NB4 (cell line): ENCODE measurements around the gene MAU2.

ENCODE experiments used
- DNase-seq: peaks from one replicate; pipeline ENCODE4 v3.0.0; 2010; ENCODE audit warnings: low read depth
- H3K4me3 ChIP-seq: one replicate; pipeline ENCODE4 v1.5.1; 2011; ENCODE audit warnings: mild to moderate bottlenecking, low read depth, low read length, moderate library complexity
- MYC ChIP-seq: IDR thresholded peaks from 2 replicates; pipeline ENCODE4 v1.6.1; 2011; ENCODE audit warnings: low read depth, low read length
- POLR2A ChIP-seq: IDR thresholded peaks from 2 replicates; pipeline ENCODE4 v1.6.1; 2011; ENCODE audit warnings: mild to moderate bottlenecking; ENCODE audit not compliant: insufficient read length; ENCODE audit errors: extremely low read depth
- TF ChIP-seq, protein P1 (sequence below): IDR thresholded peaks from one replicate; pipeline ENCODE4 v1.5.1; 2012; ENCODE audit warnings: low read depth, low read length
- TF ChIP-seq, protein P2 (sequence below): IDR thresholded peaks from 2 replicates; pipeline ENCODE4 v1.6.1; 2011; ENCODE audit warnings: low read depth, low read length

Gene MAU2

DNA sequence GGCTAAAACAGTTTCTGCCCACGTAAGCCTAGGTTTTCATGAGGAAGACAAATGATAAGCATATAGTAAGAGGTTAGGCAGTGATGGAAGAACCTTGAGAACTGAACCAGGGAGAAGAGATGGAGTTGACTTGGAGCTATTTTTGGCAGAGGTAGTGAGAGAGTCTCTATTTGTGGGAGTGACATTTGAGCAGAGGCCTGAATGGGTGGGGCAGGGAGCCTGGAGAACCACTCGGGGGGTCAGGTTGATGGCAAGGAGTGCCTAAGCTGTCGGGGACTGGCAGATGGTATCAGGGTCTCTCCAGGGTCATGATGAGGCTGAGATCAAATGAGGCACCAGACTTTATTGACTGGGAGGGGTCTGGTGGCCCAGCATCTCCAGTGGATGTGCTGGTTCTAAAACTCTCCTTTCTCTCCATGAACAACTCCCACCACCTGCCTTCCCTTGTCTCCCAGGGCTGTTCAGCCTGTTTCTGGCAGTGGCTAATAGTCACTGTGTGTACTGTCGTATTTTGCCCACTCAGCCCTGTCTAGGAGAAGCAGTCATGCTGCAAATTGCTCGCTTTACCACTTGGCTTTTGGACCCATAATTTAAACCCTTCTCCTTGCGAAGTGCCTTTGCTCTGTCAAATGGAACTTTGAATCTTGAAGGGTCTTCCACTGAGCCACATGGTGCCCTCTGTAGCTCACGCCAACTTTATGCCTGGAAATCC lies 3.6 kb downstream of the MAU2 start:
- TF ChIP-seq, protein P1, sequence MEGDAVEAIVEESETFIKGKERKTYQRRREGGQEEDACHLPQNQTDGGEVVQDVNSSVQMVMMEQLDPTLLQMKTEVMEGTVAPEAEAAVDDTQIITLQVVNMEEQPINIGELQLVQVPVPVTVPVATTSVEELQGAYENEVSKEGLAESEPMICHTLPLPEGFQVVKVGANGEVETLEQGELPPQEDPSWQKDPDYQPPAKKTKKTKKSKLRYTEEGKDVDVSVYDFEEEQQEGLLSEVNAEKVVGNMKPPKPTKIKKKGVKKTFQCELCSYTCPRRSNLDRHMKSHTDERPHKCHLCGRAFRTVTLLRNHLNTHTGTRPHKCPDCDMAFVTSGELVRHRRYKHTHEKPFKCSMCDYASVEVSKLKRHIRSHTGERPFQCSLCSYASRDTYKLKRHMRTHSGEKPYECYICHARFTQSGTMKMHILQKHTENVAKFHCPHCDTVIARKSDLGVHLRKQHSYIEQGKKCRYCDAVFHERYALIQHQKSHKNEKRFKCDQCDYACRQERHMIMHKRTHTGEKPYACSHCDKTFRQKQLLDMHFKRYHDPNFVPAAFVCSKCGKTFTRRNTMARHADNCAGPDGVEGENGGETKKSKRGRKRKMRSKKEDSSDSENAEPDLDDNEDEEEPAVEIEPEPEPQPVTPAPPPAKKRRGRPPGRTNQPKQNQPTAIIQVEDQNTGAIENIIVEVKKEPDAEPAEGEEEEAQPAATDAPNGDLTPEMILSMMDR, result no peak
- TF ChIP-seq, protein P2, sequence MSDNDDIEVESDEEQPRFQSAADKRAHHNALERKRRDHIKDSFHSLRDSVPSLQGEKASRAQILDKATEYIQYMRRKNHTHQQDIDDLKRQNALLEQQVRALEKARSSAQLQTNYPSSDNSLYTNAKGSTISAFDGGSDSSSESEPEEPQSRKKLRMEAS, result no peak
- no peak for TF ChIP-seq POLR2A
- TF ChIP-seq MYC, result no peak
- no peak overlapping the region for H3K4me3 ChIP-seq
- no peak for DNase-seq

DNA sequence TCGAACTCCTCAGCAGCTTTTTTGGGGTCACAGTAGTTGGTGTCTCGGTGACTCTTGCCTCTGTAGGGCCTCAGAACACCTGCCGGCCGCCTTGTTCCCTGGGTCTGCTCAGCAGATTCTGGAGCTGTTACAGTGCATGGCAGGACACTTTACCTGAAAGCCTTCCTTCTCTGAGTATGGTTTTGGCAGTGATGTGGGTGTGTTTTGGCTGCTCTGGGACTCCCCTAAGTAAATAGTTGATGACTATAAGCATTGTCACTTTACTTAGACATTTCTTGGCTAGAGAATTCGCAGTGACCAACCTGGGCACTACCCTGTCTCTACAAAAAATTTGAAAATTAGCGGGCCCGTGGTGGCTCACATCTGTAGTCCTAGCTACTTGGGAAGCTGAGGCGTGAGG lies 7.0 kb downstream of the MAU2 start:
- H3K4me3 ChIP-seq, result no peak overlapping the region
- DNase-seq, result no peak
- TF ChIP-seq, protein P2, result no peak
- TF ChIP-seq MYC, result no peak
- TF ChIP-seq, protein P1, result no peak
- TF ChIP-seq POLR2A, result no peak

DNA sequence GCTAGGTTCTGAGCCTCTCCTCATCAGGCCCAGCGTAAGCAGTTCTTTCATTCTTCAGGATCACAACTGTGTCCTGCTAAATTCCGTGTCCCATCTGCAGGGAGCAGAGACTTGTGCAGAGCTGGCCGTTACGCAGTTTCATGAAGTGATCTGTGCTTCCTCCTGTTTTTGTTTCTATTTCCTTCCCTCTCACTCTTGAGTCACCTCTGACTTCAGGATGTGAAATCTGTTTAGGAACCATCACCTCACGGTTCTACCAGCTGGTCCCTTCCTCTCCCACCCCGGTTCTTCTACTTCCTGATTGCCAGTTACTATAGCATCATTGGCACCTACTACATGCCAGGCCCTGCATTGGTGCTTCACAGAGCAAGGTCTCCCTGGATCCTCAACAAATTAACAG lies 8.5 kb downstream of the MAU2 start:
- H3K4me3 ChIP-seq, result no peak overlapping the region
- TF ChIP-seq, protein P1, result no peak
- TF ChIP-seq, protein P2, result no peak
- TF ChIP-seq MYC (no peak), POLR2A (no peak)
- no peak for DNase-seq

DNA sequence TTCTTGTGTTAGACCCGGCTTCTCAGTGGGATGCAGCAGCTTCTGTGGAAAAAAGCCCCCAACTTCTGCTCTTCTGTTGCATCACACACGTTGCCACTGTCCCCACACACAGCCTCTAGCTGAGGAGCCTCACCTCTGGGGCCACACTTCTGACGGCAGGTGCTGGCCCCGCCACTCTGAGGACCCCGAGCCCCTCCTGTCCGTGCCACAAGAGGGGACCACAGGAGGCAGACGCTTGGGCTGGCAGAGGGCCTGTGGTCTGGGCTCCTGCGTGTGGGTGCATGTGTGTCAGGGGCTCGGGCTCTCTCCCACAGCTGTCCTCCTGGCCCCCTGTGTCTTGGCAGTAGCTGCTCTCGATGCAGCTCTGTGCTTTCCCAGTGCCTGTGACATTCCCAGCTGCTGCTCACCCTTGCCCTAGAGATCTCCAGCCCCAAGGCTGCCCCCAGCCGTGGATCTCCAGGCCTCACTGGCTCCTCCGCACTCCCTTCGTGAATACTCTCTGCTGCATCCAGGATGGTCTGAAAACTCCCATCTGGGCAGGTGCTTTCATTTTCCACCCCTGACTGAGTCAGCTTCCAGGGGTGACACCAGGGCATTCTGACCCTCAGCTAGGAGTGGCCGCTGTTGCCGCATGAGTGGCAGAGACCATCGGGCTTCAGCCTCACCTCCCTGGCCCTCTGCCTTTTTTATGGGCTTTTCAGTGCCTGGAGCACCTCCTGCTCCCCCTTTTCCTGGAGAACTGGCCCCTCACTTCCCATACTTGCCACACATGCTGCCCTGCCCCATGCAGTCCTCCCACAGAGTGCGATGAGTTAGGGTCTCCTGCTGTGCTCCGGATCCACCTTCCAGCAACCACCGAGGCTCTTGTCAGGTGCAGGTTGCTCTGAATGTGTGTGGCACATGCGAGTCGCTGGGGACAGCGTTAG lies 13.7 kb downstream of the MAU2 start:
- no peak for DNase-seq
- TF ChIP-seq MYC (no peak), POLR2A (no peak)
- TF ChIP-seq, protein P1, result no peak
- TF ChIP-seq, protein P2, result no peak
- H3K4me3 ChIP-seq, result no peak overlapping the region

DNA sequence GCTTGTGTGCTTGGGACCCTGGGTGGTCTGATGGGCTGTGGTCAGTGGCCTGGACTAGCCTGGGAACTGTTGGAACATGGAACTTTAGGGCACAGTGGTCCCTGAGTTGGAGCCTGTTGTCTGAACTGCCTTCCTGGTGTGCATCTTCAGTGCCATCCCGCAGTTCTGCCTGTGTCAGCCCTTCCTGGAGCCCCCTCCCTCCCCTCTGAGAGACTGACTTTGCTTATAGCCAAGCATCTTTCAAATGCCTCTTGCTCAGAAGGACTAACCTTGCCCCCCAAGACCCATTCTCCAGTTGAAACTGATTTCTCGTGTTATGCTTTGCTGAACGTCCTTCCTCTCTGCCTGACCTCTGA lies 14.3 kb downstream of the MAU2 start:
- DNase-seq, result no peak
- H3K4me3 ChIP-seq, result no peak overlapping the region
- TF ChIP-seq, protein P1, result no peak
- TF ChIP-seq POLR2A, result no peak
- TF ChIP-seq, protein P2, result no peak
- TF ChIP-seq MYC, result no peak
